NCI-H510A (cell line): Measurements from ENCODE around the gene VASH2.

Experiments used
- DNase-seq: peaks from one replicate; lab custom pipeline; 2025; lab: John Stamatoyannopoulos, UW

Gene VASH2

GRCh38 chr1:212930986-212931678 is 19.2 kb upstream of the VASH2 start:
- no peak for DNase-seq

- DNase-seq, result no peak
These were observed 16.4 kb upstream of the VASH2 start for GRCh38 chr1:212933815-212934471.

GRCh38 chr1:212935387-212935981 is 14.9 kb upstream of the VASH2 start:
- no peak for DNase-seq

- DNase-seq, result no peak
These were observed 13.3 kb upstream of the VASH2 start for GRCh38 chr1:212937034-212937433.

- DNase-seq, result no peak
These were observed 11.5 kb upstream of the VASH2 start for GRCh38 chr1:212938846-212939245.

- no peak for DNase-seq
These were observed 8.9 kb upstream of the VASH2 start for GRCh38 chr1:212941452-212941851.

- DNase-seq, result no peak
These were observed 7.5 kb upstream of the VASH2 start for GRCh38 chr1:212942679-212943392.

- no peak for DNase-seq
These were observed 7.0 kb upstream of the VASH2 start for GRCh38 chr1:212943393-212943710.

GRCh38 chr1:212944229-212944901 is 6.0 kb upstream of the VASH2 start:
- no peak for DNase-seq

GRCh38 chr1:212945056-212945455 is 5.3 kb upstream of the VASH2 start:
- no peak for DNase-seq

- DNase-seq, result no peak
These were observed 4.7 kb upstream of the VASH2 start for GRCh38 chr1:212945463-212946160.

GRCh38 chr1:212946872-212947271 is 3.5 kb upstream of the VASH2 start:
- no peak for DNase-seq

- no peak for DNase-seq
These were observed 570 bp upstream of the VASH2 start for GRCh38 chr1:212949771-212950170.

- no peak for DNase-seq
These were observed 995 bp downstream of the VASH2 start for GRCh38 chr1:212951126-212951946.

- DNase-seq, result no peak
These were observed 1.8 kb downstream of the VASH2 start for GRCh38 chr1:212951947-212952640.

- no peak for DNase-seq
These were observed 2.3 kb downstream of the VASH2 start for GRCh38 chr1:212952641-212952976.

- no peak for DNase-seq
These were observed 3.0 kb downstream of the VASH2 start for GRCh38 chr1:212953321-212953720.

GRCh38 chr1:212954514-212954913 is 4.2 kb downstream of the VASH2 start:
- no peak for DNase-seq

- no peak for DNase-seq
These were observed 4.8 kb downstream of the VASH2 start for GRCh38 chr1:212955098-212955497.

GRCh38 chr1:212955961-212956620 is 5.8 kb downstream of the VASH2 start:
- no peak for DNase-seq
